Liver (tissue), 3 donors: ENCODE measurements around the gene MCFD2.

Source experiments
- GABPA ChIP-seq, 2 donors: IDR thresholded peaks in 1 of 2; conservative IDR thresholded peaks in 1 of 2; 2 replicates each; pipeline ENCODE4 v1.6.1; 2016; ENCODE audit warnings: antibody characterized with exemption in 2 of 2, mild to moderate bottlenecking in 1 of 2, moderate library complexity in 1 of 2
- MAX ChIP-seq: IDR thresholded peaks from 2 replicates; pipeline ENCODE4 v1.6.1; 2016; ENCODE audit warnings: antibody characterized with exemption
- RAD21 ChIP-seq, 2 donors: IDR thresholded peaks; 2 replicates each; pipeline ENCODE4 v1.6.1; 2016; ENCODE audit warnings: antibody characterized with exemption in 2 of 2, mild to moderate bottlenecking in 2 of 2
- SP1 ChIP-seq: IDR thresholded peaks from 2 replicates; pipeline ENCODE4 v1.6.1; 2018; ENCODE audit warnings: antibody characterized with exemption, mild to moderate bottlenecking
- TF ChIP-seq, protein P1 (sequence below): fragments of 150-350 bp; IDR thresholded peaks from 2 replicates; pipeline ENCODE4 v1.5.1; 2017; ENCODE audit warnings: improper control_type of control experiment, low read depth, low read length; ENCODE audit not compliant: missing input control
- TF ChIP-seq, protein P2 (sequence below): IDR thresholded peaks from 2 replicates; pipeline ENCODE4 v1.6.1; 2016; ENCODE audit warnings: antibody characterized with exemption
- TF ChIP-seq, protein P3 (sequence below): IDR thresholded peaks from 2 replicates; pipeline ENCODE4 v1.6.1; 2016; ENCODE audit warnings: antibody characterized with exemption, mild to moderate bottlenecking
- TF ChIP-seq, protein P4 (sequence below): IDR thresholded peaks from 2 replicates; pipeline ENCODE4 v1.6.1; 2016; ENCODE audit warnings: antibody characterized with exemption
- donor health status: healthy.
- donor health status: healthy.

- no peak for TF ChIP-seq RAD21 (IDR thresholded peaks at IDR 0.05)
- TF ChIP-seq, protein P1, sequence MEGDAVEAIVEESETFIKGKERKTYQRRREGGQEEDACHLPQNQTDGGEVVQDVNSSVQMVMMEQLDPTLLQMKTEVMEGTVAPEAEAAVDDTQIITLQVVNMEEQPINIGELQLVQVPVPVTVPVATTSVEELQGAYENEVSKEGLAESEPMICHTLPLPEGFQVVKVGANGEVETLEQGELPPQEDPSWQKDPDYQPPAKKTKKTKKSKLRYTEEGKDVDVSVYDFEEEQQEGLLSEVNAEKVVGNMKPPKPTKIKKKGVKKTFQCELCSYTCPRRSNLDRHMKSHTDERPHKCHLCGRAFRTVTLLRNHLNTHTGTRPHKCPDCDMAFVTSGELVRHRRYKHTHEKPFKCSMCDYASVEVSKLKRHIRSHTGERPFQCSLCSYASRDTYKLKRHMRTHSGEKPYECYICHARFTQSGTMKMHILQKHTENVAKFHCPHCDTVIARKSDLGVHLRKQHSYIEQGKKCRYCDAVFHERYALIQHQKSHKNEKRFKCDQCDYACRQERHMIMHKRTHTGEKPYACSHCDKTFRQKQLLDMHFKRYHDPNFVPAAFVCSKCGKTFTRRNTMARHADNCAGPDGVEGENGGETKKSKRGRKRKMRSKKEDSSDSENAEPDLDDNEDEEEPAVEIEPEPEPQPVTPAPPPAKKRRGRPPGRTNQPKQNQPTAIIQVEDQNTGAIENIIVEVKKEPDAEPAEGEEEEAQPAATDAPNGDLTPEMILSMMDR: no peak
- TF ChIP-seq, protein P2, sequence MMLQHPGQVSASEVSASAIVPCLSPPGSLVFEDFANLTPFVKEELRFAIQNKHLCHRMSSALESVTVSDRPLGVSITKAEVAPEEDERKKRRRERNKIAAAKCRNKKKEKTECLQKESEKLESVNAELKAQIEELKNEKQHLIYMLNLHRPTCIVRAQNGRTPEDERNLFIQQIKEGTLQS: no peak
- TF ChIP-seq, protein P3, sequence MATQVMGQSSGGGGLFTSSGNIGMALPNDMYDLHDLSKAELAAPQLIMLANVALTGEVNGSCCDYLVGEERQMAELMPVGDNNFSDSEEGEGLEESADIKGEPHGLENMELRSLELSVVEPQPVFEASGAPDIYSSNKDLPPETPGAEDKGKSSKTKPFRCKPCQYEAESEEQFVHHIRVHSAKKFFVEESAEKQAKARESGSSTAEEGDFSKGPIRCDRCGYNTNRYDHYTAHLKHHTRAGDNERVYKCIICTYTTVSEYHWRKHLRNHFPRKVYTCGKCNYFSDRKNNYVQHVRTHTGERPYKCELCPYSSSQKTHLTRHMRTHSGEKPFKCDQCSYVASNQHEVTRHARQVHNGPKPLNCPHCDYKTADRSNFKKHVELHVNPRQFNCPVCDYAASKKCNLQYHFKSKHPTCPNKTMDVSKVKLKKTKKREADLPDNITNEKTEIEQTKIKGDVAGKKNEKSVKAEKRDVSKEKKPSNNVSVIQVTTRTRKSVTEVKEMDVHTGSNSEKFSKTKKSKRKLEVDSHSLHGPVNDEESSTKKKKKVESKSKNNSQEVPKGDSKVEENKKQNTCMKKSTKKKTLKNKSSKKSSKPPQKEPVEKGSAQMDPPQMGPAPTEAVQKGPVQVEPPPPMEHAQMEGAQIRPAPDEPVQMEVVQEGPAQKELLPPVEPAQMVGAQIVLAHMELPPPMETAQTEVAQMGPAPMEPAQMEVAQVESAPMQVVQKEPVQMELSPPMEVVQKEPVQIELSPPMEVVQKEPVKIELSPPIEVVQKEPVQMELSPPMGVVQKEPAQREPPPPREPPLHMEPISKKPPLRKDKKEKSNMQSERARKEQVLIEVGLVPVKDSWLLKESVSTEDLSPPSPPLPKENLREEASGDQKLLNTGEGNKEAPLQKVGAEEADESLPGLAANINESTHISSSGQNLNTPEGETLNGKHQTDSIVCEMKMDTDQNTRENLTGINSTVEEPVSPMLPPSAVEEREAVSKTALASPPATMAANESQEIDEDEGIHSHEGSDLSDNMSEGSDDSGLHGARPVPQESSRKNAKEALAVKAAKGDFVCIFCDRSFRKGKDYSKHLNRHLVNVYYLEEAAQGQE: no peak
- no peak for TF ChIP-seq MAX
- TF ChIP-seq GABPA (IDR thresholded peaks at IDR 0.05 in 1 of 2, conservative IDR thresholded peaks at IDR 0.05 in 1 of 2): no peak
- TF ChIP-seq, protein P4, sequence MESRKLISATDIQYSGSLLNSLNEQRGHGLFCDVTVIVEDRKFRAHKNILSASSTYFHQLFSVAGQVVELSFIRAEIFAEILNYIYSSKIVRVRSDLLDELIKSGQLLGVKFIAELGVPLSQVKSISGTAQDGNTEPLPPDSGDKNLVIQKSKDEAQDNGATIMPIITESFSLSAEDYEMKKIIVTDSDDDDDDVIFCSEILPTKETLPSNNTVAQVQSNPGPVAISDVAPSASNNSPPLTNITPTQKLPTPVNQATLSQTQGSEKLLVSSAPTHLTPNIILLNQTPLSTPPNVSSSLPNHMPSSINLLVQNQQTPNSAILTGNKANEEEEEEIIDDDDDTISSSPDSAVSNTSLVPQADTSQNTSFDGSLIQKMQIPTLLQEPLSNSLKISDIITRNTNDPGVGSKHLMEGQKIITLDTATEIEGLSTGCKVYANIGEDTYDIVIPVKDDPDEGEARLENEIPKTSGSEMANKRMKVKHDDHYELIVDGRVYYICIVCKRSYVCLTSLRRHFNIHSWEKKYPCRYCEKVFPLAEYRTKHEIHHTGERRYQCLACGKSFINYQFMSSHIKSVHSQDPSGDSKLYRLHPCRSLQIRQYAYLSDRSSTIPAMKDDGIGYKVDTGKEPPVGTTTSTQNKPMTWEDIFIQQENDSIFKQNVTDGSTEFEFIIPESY: no peak
- TF ChIP-seq SP1: peak; percentile 50
These were observed 5.7 kb downstream of the MCFD2 start for GRCh38 chr2:46909771-46910419.
